D721Med (cell line): ENCODE measurements around the gene CHRNA5.

Experiments used
- DNase-seq: peaks from one replicate; pipeline ENCODE4 v3.0.0; 2011; ENCODE audit warnings: low spot score; ENCODE audit not compliant: insufficient read length
- FAIRE-seq: peaks from 2 replicates; lab custom pipeline; 2011; peaks lifted over from hg19 to GRCh38; lab: Jason Lieb, UNC
- CTCF ChIP-seq: IDR thresholded peaks from 2 replicates; pipeline ENCODE4 v1.5.1; 2012; ENCODE audit warnings: mild to moderate bottlenecking, control low read depth; ENCODE audit not compliant: insufficient read depth; ENCODE audit errors: missing control alignments

Gene CHRNA5

GRCh38 chr15:78637776-78638435 is 72.6 kb downstream of the CHRNA5 start:
- DNase-seq (no peak), FAIRE-seq (no peak)
- TF ChIP-seq CTCF = no peak

GRCh38 chr15:78638658-78639314 is 73.5 kb downstream of the CHRNA5 start:
- FAIRE-seq (no peak), DNase-seq (peak; percentile 78)
- peak; percentile 78 for TF ChIP-seq CTCF

- no peak for TF ChIP-seq CTCF
- FAIRE-seq (no peak), DNase-seq (no peak)
Measured at GRCh38 chr15:78640527-78641101, 75.3 kb downstream of the CHRNA5 start.

- FAIRE-seq = no peak
- no peak for DNase-seq
- no peak for TF ChIP-seq CTCF
Measured at GRCh38 chr15:78641102-78641748, 75.9 kb downstream of the CHRNA5 start, which contains the start of gene CHRNB4. CHRNB4 (minus strand) TSS chr15:78641210; CDS start chr15:78641133, 77 bp downstream.

GRCh38 chr15:78641749-78642275 is 76.5 kb downstream of the CHRNA5 start:
- no peak for FAIRE-seq
- no peak for DNase-seq
- no peak for TF ChIP-seq CTCF

- TF ChIP-seq CTCF = no peak
- DNase-seq (no peak), FAIRE-seq (no peak)
Measured at GRCh38 chr15:78642331-78642730, 77.0 kb downstream of the CHRNA5 start.
